GM06990 (cell line): ENCODE data around the gene EYS.

Experiments
- DNase-seq: peaks from one replicate; pipeline ENCODE4 v3.0.0-alpha.2; 2011; ENCODE audit not compliant: insufficient read length; ENCODE audit errors: extremely low read depth
- H3K27me3 ChIP-seq: replicated peaks from 2 replicates; pipeline ENCODE4 v1.6.0; 2011; ENCODE audit warnings: low read length; ENCODE audit not compliant: control insufficient read depth, insufficient read depth
- H3K36me3 ChIP-seq: 2 replicates; pipeline ENCODE4 v1.5.1; 2011; ENCODE audit warnings: low read length; ENCODE audit not compliant: control insufficient read depth, insufficient read depth
- H3K4me3 ChIP-seq: replicated peaks from 2 replicates; pipeline ENCODE4 v1.5.1; 2011; ENCODE audit warnings: low read depth, mild to moderate bottlenecking, control low read depth, low read length
- TF ChIP-seq, protein P1 (sequence below): IDR thresholded peaks from 2 replicates; pipeline ENCODE4 v1.5.1; 2011; ENCODE audit warnings: low read length, control low read depth, mild to moderate bottlenecking, inconsistent platforms; ENCODE audit not compliant: insufficient read depth, poor library complexity, severe bottlenecking

Gene EYS

DNA sequence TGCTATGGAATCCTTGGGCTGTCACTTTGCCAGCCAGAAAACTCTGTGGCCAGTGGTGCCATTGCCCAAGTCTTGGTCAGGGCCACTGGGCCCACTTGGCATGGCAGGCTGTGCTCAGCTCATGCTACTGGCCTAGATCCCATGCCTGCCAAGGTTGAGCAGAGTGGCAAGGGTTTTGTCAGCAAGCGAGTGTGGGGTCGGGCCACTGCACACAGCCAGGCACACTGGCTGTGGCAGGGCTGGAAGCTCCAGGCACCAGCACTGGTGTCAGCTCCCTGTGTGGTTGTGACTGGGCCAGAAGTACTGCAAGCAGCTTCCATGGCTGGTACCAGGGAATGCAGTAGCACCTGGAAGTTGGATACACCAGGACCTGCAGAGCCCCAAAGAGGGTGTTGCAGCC, 846.8 kb downstream of the EYS start:
- no peak for DNase-seq
- no peak overlapping the region for H3K4me3 ChIP-seq
- TF ChIP-seq, protein P1, sequence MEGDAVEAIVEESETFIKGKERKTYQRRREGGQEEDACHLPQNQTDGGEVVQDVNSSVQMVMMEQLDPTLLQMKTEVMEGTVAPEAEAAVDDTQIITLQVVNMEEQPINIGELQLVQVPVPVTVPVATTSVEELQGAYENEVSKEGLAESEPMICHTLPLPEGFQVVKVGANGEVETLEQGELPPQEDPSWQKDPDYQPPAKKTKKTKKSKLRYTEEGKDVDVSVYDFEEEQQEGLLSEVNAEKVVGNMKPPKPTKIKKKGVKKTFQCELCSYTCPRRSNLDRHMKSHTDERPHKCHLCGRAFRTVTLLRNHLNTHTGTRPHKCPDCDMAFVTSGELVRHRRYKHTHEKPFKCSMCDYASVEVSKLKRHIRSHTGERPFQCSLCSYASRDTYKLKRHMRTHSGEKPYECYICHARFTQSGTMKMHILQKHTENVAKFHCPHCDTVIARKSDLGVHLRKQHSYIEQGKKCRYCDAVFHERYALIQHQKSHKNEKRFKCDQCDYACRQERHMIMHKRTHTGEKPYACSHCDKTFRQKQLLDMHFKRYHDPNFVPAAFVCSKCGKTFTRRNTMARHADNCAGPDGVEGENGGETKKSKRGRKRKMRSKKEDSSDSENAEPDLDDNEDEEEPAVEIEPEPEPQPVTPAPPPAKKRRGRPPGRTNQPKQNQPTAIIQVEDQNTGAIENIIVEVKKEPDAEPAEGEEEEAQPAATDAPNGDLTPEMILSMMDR = no peak
- H3K36me3 ChIP-seq = no peaks in the 10 kb centered on the region
- no peaks in the 10 kb centered on the region for H3K27me3 ChIP-seq

DNA sequence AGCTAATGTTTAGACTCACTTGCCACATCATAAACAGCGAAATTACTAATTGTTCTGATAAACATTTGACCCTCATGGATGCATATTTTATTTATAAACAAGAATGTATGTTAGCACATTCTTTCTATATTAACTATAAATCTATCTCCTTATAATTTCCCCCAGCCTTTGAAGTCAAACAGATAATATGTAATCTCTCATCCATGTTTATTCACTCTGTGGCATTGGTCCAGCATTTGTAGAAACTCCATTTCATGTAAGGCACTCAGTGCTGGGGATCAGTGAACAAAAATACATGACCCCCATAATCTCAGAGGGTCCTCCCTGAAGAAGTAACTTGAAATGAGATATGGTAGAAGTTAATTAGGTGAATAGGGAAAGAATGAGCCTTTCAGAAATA, 856.9 kb downstream of the EYS start:
- H3K36me3 ChIP-seq = no peaks in the 10 kb centered on the region
- DNase-seq = no peak
- TF ChIP-seq, protein P1 = no peak
- H3K4me3 ChIP-seq = no peak overlapping the region
- no peaks in the 10 kb centered on the region for H3K27me3 ChIP-seq

DNA sequence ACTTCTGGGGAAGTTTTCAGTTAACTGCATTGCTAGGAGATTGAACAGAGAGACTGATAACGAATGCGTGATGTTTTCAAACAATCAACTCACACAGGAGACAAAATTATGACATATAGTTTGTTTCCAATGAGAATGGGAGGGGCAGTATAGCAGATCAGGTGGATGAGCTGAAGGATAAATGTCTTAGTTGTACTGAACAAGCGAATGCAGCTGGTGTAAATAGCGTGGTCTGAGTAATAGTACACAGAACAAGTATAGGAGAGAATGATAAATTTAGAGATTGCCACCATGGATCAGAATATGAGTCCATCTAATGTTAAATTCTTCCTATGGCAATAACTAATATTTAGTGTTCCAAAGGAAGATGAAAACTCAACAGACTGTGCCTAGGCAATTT, 858.6 kb downstream of the EYS start:
- no peaks in the 10 kb centered on the region for H3K36me3 ChIP-seq
- TF ChIP-seq, protein P1 = no peak
- no peak overlapping the region for H3K4me3 ChIP-seq
- no peaks in the 10 kb centered on the region for H3K27me3 ChIP-seq
- no peak for DNase-seq

DNA sequence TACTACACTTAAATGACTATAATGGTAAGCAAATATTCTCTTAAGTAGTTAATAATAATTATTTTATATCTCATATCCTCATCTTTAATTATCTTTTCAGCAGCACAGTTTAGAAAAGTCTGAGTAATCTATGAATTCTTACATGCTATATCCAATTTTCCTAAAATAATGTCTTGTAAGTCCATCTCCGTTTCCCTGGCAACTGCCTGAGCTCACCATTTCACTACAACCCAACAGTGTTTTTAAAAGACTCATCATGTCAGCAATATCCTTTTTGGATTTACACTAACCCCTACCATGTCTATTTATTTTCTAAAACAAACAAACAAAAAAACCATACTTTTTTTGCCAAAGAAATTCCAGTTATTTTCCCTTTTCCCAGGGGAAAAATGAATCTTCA, 859.6 kb downstream of the EYS start:
- Histone ChIP-seq H3K27me3 (no peaks in the 10 kb centered on the region), H3K4me3 (no peak overlapping the region), H3K36me3 (no peaks in the 10 kb centered on the region)
- no peak for DNase-seq
- TF ChIP-seq, protein P1 = no peak

DNA sequence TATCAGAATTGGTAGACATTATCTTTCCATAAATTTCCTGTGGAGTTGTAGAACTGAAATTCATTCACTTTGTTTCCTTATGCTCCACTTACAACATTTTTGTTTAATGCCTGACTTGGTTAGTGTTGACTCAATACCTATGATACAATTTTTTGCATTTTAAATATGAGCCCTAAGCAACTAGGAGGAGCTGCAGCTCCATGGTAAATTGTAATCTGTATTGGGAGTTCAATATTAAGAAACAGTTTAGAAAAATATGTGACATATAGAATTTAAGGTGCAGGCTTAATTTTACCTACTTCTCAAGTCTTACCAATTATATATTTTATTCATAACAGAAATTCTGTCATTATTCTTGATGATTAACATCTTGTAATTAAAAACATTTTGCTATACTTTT, 868.3 kb downstream of the EYS start:
- no peak overlapping the region for H3K4me3 ChIP-seq
- TF ChIP-seq, protein P1 = no peak
- no peak for DNase-seq
- no peaks in the 10 kb centered on the region for H3K36me3 ChIP-seq
- H3K27me3 ChIP-seq = no peaks in the 10 kb centered on the region

DNA sequence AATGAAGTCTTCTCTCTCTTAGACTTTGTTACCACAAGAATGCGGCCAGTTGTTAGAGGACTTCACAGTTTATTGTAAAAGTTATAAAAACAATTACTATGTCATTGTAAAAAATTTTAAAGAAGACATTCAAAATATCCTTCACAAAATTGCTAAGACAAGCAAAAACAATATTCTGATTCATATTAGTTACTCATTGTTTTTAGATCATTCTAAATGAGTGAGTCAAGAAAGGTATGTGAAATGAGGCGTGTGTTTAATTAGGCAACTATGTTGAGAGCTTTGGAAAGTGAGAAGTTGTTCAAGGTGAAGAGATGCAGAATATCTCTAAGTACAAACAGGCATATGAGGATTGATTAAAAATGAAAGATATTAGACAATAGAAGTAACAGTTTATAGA, 875.3 kb downstream of the EYS start:
- H3K36me3 ChIP-seq = no peaks in the 10 kb centered on the region
- TF ChIP-seq, protein P1 = no peak
- no peak overlapping the region for H3K4me3 ChIP-seq
- DNase-seq = no peak
- no peaks in the 10 kb centered on the region for H3K27me3 ChIP-seq
